GM12872 (cell line): Measurements from ENCODE around the gene PCSK5.

Experiments used
- TF ChIP-seq, protein P1 (sequence below): IDR thresholded peaks from 3 replicates; pipeline ENCODE4 v1.5.1; 2011; ENCODE audit warnings: low read depth, mild to moderate bottlenecking, low read length, moderate library complexity; ENCODE audit not compliant: insufficient read depth

PCSK5 gene

DNA sequence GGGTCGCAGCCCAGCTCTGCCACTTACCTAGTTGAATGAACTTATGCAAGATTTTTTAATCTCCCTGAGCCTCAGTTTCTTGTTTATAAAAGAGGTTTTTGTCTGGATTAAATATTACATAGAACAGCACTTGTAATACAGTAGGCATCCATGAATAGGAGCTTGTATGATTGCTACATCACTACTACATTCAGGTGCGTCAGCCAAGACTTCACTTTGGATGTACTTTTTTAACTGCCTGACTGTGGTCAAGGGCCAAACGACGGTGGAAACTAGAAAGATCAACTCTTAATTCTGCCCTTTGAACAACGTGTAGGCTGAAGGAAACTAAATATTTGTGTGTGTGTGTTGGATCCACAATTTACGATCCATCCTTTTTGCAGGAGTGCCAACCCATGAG, 330.9 kb downstream of the PCSK5 start:
- TF ChIP-seq, protein P1, sequence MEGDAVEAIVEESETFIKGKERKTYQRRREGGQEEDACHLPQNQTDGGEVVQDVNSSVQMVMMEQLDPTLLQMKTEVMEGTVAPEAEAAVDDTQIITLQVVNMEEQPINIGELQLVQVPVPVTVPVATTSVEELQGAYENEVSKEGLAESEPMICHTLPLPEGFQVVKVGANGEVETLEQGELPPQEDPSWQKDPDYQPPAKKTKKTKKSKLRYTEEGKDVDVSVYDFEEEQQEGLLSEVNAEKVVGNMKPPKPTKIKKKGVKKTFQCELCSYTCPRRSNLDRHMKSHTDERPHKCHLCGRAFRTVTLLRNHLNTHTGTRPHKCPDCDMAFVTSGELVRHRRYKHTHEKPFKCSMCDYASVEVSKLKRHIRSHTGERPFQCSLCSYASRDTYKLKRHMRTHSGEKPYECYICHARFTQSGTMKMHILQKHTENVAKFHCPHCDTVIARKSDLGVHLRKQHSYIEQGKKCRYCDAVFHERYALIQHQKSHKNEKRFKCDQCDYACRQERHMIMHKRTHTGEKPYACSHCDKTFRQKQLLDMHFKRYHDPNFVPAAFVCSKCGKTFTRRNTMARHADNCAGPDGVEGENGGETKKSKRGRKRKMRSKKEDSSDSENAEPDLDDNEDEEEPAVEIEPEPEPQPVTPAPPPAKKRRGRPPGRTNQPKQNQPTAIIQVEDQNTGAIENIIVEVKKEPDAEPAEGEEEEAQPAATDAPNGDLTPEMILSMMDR, result no peak

DNA sequence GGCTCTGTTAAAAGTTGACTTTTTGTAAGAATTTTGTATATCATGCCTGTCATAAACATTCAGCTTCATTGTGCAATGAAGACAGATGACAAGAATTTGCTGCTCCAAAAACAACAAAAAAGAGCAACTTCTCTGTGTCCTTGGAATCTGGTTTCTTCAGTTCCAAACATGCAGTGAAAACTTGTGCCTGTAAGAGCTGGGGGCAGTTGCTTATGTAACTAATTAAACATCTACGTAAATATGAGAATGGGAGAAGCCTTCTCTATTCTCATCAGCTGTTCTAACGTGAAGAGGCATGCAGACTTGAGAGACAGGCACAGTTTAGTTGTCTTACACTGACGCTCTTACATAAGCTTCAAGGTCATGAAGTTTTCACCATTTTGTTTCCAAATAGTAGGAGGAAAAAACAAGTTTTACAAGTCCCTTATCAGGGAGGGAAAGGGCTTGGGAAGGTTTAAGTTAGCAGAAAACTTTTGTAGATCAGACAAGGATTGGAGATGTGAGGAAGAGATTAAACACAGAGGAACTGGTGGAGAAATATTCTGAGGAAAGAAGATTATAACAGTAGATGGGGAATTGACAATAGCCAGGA, 333.4 kb downstream of the PCSK5 start:
- TF ChIP-seq, protein P1, result no peak

DNA sequence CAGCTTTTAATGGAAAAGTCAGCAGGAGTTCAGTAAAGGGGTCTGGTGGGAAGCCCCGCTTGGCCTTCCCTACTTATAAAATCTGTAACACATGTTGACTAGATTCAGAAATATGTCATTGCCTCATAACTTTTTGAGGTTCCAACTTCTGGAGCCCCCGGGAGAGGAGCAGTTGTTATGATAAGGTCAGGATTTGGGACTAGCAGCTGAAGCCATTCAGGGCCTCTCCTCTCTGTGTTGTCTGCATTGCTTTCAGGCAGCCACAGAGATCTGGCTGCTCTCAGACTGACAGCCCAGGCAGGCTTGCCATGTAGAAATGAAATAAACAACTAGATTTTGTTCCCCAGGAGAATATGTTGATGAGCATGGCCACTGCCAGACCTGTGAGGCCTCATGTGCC, 336.7 kb downstream of the PCSK5 start:
- TF ChIP-seq, protein P1, result no peak

DNA sequence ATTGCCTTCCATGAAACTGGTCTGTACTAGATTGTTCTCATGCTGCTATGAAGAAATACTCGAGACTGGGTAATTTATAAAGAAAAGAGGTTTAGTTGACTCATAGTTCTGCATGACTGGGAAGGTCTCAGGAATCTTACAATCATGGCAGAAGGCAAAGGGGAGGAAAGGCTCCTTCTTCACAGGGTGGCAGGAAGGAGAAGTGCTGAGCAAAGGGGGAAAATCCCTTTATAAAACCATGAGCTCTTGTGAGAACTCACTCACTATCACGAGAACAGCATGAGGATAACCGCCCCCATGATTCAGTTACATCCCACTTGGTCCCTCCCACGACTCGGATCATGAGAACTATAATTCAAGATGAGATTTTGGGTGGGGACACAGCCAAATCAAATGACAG, 340.5 kb downstream of the PCSK5 start:
- TF ChIP-seq, protein P1, result no peak

GRCh38 chr9:76232861-76233489, 342.5 kb downstream of the PCSK5 start:
- TF ChIP-seq, protein P1, result no peak

GRCh38 chr9:76240578-76240977, 350.1 kb downstream of the PCSK5 start:
- TF ChIP-seq, protein P1, result no peak

DNA sequence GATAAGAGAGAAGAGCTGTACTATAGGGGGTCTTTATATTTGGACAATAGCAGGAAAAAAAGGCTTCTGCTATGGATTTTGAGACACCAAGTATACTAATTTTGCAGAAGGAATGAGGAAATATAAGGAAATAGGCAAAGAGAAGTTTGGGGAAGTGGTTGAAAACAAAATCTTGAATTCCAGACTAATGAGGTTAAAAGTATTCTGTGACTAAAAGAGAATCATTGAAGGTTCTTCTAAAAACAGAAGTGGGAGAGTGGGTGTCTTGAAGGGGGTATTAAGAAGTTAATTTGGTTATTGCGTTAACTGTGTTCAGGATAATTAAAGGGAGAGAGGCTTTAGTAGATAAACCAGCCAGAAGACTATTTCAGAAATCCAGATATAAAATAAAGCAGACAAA, 355.0 kb downstream of the PCSK5 start:
- TF ChIP-seq, protein P1, result no peak
